Psoas muscle (tissue), 8 donors: ENCODE results near the gene COLEC11. TPM values are rescaled to one million over a fixed set of nuclear protein-coding genes. Genes with fewer than 3 reads are reported as not detected.

Experiments used
- ATAC-seq, 4 donors: fragments of 200-7000 bp; cut with Tn5 transposase; one replicate each; pipeline ENCODE4 v1.9.1; 2020; ENCODE audit warnings: moderate library complexity in 3 of 4, mild to moderate bottlenecking in 2 of 4
- DNase-seq, 2 donors: peaks; one replicate each; pipeline ENCODE4 v3.0.0-alpha.2; 2020
- H3K27ac ChIP-seq: fragments of 200-600 bp; one replicate; pipeline ENCODE4 v1.8.0; 2022
- H3K27me3 ChIP-seq, 3 donors: fragments of 200-600 bp in 1 of 3; one replicate each; pipeline versions ENCODE4 v1.6.1 to v1.8.0; 2013 to 2022; ENCODE audit warnings: low read length in 2 of 3, mild to moderate bottlenecking in 2 of 3, moderate library complexity in 1 of 3; ENCODE audit not compliant: insufficient read depth in 3 of 3
- H3K36me3 ChIP-seq, 2 donors: fragments of 200-600 bp in 1 of 2; one replicate each; pipeline versions ENCODE4 v1.6.1 to v1.8.0; 2013 to 2022; ENCODE audit warnings: low read depth in 1 of 2, mild to moderate bottlenecking in 1 of 2, moderate library complexity in 1 of 2; ENCODE audit not compliant: insufficient read depth in 1 of 2
- H3K4me1 ChIP-seq: fragments of 200-600 bp; one replicate; pipeline ENCODE4 v1.8.0; 2022
- H3K4me3 ChIP-seq: fragments of 200-600 bp; one replicate; pipeline ENCODE4 v1.8.0; 2022; ENCODE audit warnings: mild to moderate bottlenecking
- H3K9me3 ChIP-seq: fragments of 200-600 bp; one replicate; pipeline ENCODE4 v1.8.0; 2022
- CTCF ChIP-seq: fragments of 200-600 bp; IDR thresholded peaks from one replicate; pipeline ENCODE4 v1.8.0; 2022; ENCODE audit warnings: antibody characterized with exemption
- WGBS, 3 donors: extraction: QIAGEN DNeasy Blood & Tissue Kit; methylation state at CpG; one replicate each; pipeline versions ENCODE4 v1.1.6 to v1.1.7; 2013; 5-methylcytosine and 5-hydroxymethylcytosine counted together
- intact Hi-C, 2 donors: fragments of 100-400 bp; cut with DNase I; formaldehyde crosslinking; loops; one replicate each; pipeline versions ENCODE4 v1.11.0 to v1.14.2; 2022
- polyA plus RNA-seq, 3 donors: library from polyadenylated mRNA; stranded (reverse); fragments of 200-250 nt; gene quantifications; one replicate each; pipeline ENCODE4 v1.2.3, GENCODE V29; 2013
- total RNA-seq, 4 donors: library from RNA; stranded (reverse); fragmentation: NEBNext Ultra II Directional in 2 of 4; extraction: Animal tissue kit (Norgen Biotek cat#: 25700) in 2 of 4; gene quantifications; one replicate each; pipeline versions ENCODE4 v1.2.1 to v1.2.4, GENCODE V29; 2021 to 2023
- donor health status: healthy with polysubstance abuse.
- donor health status: DM: no; HTN: no; CAD: no; lungs with moderate emphysema.
- donor health status: Bipolar disorder and iron deficiency.
- donor health status: healthy.
- donor health status: DM: yes; HTN: yes; CAD: no.
- donor health status: DM: no; HTN: no; CAD: no.
- donor health status: DM: no; HTN: no; CAD: no.
- donor health status: DM: yes; HTN: yes; CAD: no.

COLEC11 gene
- total and polyA plus RNA-seq, 7 donors: 0.22 to 1.0 (median 0.38) TPM; not detected in 1

- intact Hi-C loops: no loop called here
- H3K4me1 ChIP-seq: no peaks in the 10 kb centered on the region
- DNase-seq (no peak), ATAC-seq (no peak)
- no peak for TF ChIP-seq CTCF
- H3K36me3 ChIP-seq: no peaks in the 10 kb centered on the region
- H3K9me3 ChIP-seq: no peaks in the 10 kb centered on the region
- no peak overlapping the region for H3K4me3 ChIP-seq
- H3K27ac ChIP-seq: no peak overlapping the region
- WGBS, 3 donors: 86 to 90% (median 89%) methylated on average over 11 of the region's 11 CpGs
- peaks cover 0 to 7% (median 0%) of the 10 kb centered on the region in 3 donors for H3K27me3 ChIP-seq
Observed at GRCh38 chr2:3595404-3595803, 492 bp downstream of the COLEC11 start.

- no peak for TF ChIP-seq CTCF
- no peak for DNase-seq
- Histone ChIP-seq H3K9me3 (no peaks in the 10 kb centered on the region), H3K4me3 (no peak overlapping the region), H3K36me3 (no peaks in the 10 kb centered on the region), H3K27me3 (peaks cover 0 to 13% (median 0%) of the 10 kb centered on the region in 3 donors), H3K4me1 (no peaks in the 10 kb centered on the region), H3K27ac (no peak overlapping the region)
- intact Hi-C loops: no loop called here
- ATAC-seq: no peak
- 92 to 95% (median 94%) methylated on average over 6 of the region's 6 CpGs for WGBS, 3 donors
Observed at GRCh38 chr2:3595985-3596384, 1.1 kb downstream of the COLEC11 start.

DNA sequence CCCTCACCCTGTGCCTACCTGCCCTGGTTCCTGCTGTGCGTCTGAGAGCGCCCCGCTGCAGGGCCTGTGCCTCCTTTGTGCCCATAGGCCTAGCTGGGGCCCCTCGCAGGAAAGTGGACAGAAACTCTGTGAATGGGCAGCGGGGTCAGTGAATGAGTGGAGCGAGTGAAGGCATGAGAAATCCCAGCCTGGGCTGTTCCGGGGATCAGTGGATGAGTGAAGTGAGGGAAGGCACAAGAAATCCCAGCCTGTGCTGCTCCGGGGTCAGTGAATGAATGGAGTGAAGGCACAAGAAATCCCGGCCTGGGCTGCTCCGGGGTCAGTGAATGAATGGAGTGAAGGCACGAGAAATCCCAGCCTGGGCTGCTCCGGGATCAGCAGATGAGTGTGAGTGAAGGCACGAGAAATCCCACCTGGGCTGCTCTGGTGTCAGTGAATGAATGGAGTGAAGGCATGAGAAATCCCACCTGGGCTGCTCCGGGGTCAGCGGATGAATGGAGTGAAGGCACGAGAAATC is 2.0 kb downstream of the COLEC11 start:
- no peak for DNase-seq
- intact Hi-C loops: no loop called here
- H3K36me3 ChIP-seq: no peaks in the 10 kb centered on the region
- ATAC-seq: no peak
- TF ChIP-seq CTCF: no peak
- peaks cover 0 to 14% (median 4%) of the 10 kb centered on the region in 3 donors for H3K27me3 ChIP-seq
- no peak overlapping the region for H3K27ac ChIP-seq
- H3K9me3 ChIP-seq: no peaks in the 10 kb centered on the region
- 90 to 94% (median 91%) methylated on average over 16 of the region's 16 CpGs for WGBS, 3 donors
- H3K4me3 ChIP-seq: no peak overlapping the region
- no peaks in the 10 kb centered on the region for H3K4me1 ChIP-seq

- Histone ChIP-seq H3K36me3 (no peaks in the 10 kb centered on the region), H3K27ac (no peak overlapping the region), H3K27me3 (peaks cover 0 to 14% (median 5%) of the 10 kb centered on the region in 3 donors), H3K4me1 (no peaks in the 10 kb centered on the region), H3K4me3 (no peak overlapping the region), H3K9me3 (no peaks in the 10 kb centered on the region)
- 83 to 87% (median 86%) methylated on average over 6 of the region's 6 CpGs for whole genome bisulfite sequencing, 3 donors
- intact Hi-C loops: no loop called here
- TF ChIP-seq CTCF: no peak
- DNase-seq: no peak
- ATAC-seq: no peak
Observed at GRCh38 chr2:3597567-3597966, 2.7 kb downstream of the COLEC11 start.
